ENCODE results near the gene LYPLA2.

The LYPLA2 gene

DNA sequence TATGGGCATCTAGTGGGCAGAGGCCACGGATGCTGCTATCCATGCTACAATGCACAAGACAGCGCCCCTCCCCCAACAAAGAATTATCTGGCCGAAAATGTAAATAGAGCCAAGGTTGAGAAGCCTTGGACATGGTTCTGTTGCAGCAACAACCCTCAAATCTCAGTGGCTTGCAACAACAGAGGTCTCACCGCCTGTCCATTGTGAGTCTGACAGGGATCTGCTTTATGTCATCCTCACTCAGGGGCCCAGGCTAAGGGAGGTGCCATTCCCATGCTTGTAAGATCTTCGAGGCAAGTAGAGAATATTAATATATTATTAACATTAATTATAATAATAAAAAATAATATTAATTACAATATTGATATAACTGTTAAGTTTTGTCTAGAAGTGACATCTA lies 22.2 kb upstream of the LYPLA2 start:
- no peak overlapping the region for H3K4me3 ChIP-seq (ENCODE audit: low read length)
- TF ChIP-seq, protein P1, sequence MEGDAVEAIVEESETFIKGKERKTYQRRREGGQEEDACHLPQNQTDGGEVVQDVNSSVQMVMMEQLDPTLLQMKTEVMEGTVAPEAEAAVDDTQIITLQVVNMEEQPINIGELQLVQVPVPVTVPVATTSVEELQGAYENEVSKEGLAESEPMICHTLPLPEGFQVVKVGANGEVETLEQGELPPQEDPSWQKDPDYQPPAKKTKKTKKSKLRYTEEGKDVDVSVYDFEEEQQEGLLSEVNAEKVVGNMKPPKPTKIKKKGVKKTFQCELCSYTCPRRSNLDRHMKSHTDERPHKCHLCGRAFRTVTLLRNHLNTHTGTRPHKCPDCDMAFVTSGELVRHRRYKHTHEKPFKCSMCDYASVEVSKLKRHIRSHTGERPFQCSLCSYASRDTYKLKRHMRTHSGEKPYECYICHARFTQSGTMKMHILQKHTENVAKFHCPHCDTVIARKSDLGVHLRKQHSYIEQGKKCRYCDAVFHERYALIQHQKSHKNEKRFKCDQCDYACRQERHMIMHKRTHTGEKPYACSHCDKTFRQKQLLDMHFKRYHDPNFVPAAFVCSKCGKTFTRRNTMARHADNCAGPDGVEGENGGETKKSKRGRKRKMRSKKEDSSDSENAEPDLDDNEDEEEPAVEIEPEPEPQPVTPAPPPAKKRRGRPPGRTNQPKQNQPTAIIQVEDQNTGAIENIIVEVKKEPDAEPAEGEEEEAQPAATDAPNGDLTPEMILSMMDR (conservative IDR thresholded peaks at IDR 0.05; ENCODE audit: low read length), result no peak
- no peak for DNase-seq (ENCODE audit: low read depth)

DNA sequence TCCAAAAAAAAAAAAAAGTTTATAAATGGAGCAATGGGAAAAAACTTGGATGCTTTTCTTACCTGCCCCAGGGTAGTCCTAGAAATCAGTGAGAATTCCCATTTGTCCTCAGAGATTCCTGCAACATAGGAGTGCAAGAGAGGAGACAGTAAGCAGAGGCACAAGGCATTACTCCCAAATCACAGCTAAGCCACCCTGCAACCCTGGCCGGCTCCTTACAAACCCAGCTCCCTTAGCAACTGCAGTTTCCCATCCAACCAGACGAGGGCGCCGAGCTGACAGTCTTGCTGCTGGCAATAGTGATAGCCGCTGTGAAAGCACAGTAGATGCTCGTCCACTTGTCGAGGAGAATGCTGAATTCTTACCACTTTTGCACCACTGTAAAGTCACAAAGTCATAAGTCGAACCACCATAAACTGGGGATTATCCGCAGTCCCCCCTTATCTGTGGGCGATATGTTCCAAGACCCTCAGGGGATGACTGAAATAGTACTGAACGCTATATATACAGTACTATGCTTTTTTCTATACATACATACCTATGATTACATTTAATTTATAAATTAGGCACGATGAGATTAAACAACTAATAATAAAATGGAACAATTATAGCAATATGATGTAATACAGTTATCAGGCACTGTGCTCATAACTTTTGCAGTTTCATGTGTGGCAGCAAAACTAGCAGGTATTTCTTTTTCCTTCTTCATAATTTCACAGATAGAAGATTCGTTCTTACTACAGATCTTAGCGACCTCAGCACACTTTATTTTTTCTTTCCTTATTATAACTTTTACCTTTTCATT lies 18.7 kb upstream of the LYPLA2 start:
- TF ChIP-seq, protein P1 (conservative IDR thresholded peaks at IDR 0.05; ENCODE audit: low read length), result peak; percentile 98
- no peak overlapping the region for H3K4me3 ChIP-seq (ENCODE audit: low read length)
- peak; percentile 79 for DNase-seq (ENCODE audit: low read depth)

DNA sequence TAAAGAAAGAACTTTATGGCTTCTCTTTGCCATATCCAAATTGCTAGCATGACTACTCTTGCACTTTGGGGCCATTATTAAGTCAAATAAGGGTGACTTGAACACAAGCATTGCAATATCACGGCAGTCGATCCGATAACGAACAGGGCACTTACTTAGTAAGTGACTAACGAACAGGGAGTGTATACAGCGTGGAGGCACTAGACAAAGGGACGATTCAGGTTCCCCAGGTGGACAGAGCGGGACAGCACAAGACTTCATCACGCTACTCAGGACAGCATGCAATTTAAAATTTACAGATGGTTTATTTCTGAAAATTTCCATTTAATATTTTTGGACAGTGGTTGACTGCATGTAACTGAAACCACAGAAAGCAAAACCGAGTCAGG lies 18.1 kb upstream of the LYPLA2 start:
- no peak overlapping the region for H3K4me3 ChIP-seq (ENCODE audit: low read length)
- TF ChIP-seq, protein P1 (conservative IDR thresholded peaks at IDR 0.05; ENCODE audit: low read length), result no peak

DNA sequence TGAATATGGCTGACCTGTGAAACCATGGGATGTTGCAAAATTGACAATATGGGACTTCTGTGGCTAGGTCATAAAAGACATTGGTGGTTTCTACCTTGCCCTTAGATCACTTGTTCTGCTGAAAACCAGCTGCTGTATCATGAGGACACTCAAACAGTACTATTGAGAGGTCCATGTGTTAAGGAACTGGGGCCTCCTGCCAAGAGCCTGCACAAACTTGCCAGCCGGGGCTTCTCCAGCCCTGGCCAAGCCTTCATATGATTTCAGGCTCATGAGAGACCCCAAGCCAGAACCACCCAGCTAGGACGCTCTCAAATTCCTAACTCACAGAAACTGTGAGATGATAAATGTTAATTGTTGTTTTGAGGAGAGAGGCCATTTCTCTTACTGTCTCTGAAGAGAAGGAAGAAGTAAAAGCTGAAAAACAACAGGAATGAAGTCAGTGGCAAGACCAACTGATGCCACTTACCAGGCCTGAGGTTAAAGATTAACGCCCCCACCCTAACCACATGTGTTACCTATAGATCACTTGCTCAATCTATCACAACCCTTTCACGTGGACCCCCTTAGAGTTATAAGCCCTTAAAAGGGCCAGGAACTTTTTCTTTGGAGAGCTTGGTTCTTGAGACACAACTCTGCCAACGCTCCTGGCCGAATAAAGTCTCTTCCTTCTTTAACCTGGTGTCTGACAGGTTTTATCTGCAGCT lies 16.6 kb upstream of the LYPLA2 start:
- H3K4me3 ChIP-seq (ENCODE audit: low read length), result no peak overlapping the region
- no peak for DNase-seq (ENCODE audit: low read depth)
- TF ChIP-seq, protein P1 (conservative IDR thresholded peaks at IDR 0.05; ENCODE audit: low read length), result no peak

More for the DNA sequence above, 18.1 kb upstream of the LYPLA2 start:
- no peak for DNase-seq (ENCODE audit: low read depth)

- no peak for DNase-seq (ENCODE audit: low read depth)
- TF ChIP-seq, protein P1 (conservative IDR thresholded peaks at IDR 0.05; ENCODE audit: low read length), result no peak
- no peak overlapping the region for H3K4me3 ChIP-seq (ENCODE audit: low read length)
These were observed 14.7 kb upstream of the LYPLA2 start for GRCh38 chr1:23776217-23776616.

DNA sequence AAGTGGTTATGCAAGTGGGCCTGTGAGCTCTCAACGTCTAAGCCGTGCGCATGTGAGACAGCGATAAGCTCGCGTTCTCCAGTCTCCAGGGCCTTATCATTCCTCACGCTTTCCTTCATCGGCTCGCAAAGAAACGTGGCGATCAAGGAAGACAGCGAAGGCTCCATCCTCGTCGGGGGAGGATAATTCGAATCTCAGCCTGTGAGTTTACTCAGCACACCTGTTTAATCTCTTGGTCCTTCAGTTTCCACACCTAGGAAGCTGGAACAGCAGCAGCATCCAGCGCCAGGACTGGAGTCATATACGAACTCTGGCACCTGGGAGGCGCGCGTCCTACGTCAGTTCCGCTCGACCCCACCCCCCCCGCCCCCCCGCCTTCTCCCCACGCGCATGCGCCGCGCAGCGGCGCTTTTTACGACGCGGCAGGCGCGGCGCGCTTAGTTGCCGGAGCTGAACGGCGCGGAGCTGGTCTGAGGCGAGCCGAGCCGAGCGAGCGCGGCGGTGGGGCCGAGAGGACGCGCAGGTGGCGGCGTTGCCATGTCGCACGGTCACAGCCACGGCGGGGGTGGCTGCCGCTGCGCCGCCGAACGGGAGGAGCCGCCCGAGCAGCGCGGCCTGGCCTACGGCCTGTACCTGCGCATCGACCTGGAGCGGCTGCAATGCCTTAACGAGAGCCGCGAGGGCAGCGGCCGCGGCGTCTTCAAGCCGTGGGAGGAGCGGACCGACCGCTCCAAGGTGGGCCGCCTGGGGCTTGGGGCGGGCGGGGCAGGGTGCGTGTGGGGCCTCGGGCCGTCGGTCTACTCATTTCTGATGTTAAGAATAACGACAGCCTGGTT lies 12.7 kb upstream of the LYPLA2 start, which contains the start of gene PITHD1:
Gene PITHD1, plus strand, starts transcription at position 440 of the 836 bp plus-strand sequence. Its CDS starts 98 bp downstream, at position 538.
- TF ChIP-seq, protein P1 (conservative IDR thresholded peaks at IDR 0.05; ENCODE audit: low read length), result no peak
- DNase-seq (ENCODE audit: low read depth), result peak; percentile 76
- H3K4me3 ChIP-seq (ENCODE audit: low read length), result peak within 1 kb of the TSS; percentile 94
